Measurements from ENCODE around the gene GPX2. TPM values are rescaled to one million over a fixed set of nuclear protein-coding genes. Genes with fewer than 3 reads are reported as not detected.

The GPX2 gene
- total and polyA plus RNA-seq, 2 of the 4 experiments (the other 2 are of a cell fraction): not detected

- no peaks in the 10 kb centered on the region; the same call in 1 of the 2 replicates for H4K20me1 ChIP-seq (ENCODE audit: insufficient read depth, low read length)
Measured at GRCh38 chr14:64944041-64944440, 1.5 kb upstream of the GPX2 start.

More at GRCh38 chr14:64944041-64944440, 1.5 kb upstream of the GPX2 start:
- H3K9ac ChIP-seq (ENCODE audit: low read depth, low read length): no peak overlapping the region
- no peak overlapping the region for H4K5ac ChIP-seq (ENCODE audit: low read depth, low read length)
- no peaks in the 10 kb centered on the region for H3K27me3 ChIP-seq (ENCODE audit: control insufficient read depth, insufficient read depth, low read length)
- no peak overlapping the region for H3K18ac ChIP-seq (ENCODE audit: low read depth, low read length)
- no peak overlapping the region for H2BK20ac ChIP-seq (ENCODE audit: low read depth, low read length)
- H3K9me1 ChIP-seq (ENCODE audit: insufficient read depth, low read length): peaks cover 4% of the 10 kb centered on the region; the same call in 1 of the 2 replicates
- no peak overlapping the region for H4K8ac ChIP-seq (ENCODE audit: low read depth in 2 of 2, low read length in 2 of 2)
- no peak overlapping the region for H3K4me2 ChIP-seq (ENCODE audit: low read depth, low read length)
- dilution Hi-C loops (cut with HindIII; ENCODE audit: low sequenced_read_pairs, unreplicated experiment): no loop called here
- no peak overlapping the region for H2AFZ ChIP-seq (replicated peaks; ENCODE audit: low read length, poor library complexity)
- ChIA-PET POLR2A (ENCODE audit: unreplicated experiment) (no interaction called here), CTCF (no interaction called here)
- H3K79me1 ChIP-seq (ENCODE audit: low read depth in 1 of 2, low read length in 2 of 2): no peaks in the 10 kb centered on the region; a peak in 1 of 4 replicates
- H2AK5ac ChIP-seq (ENCODE audit: low read depth, low read length): no peak overlapping the region
- no peak overlapping the region for H3K56ac ChIP-seq (ENCODE audit: extremely low read depth, insufficient read depth, low read length)
- no TSS peak for BruUV-seq (replicated peaks)
- in situ Hi-C loops (cut with MboI; ENCODE audit: low sequenced_read_pairs): no loop called here
- no peaks in the 10 kb centered on the region for H3K9me3 ChIP-seq (ENCODE audit: control insufficient read depth, insufficient read depth, low read length)
- H3K4me3 ChIP-seq (ENCODE audit: insufficient read depth, low read depth, low read length): no peak overlapping the region
- ATAC-seq (ENCODE audit: low read depth) (no peak), DNase-seq (no peak)
- no CpG with 5 or more reads among the region's 2 CpGs for WGBS, 2 experiments (ENCODE audit: extremely low coverage in 2 of 2, insufficient read length in 1 of 2)
- TF ChIP-seq MAZ (IDR thresholded peaks at IDR 0.05; ENCODE audit: borderline replicate concordance, low read depth, low read length): no peak
- TF ChIP-seq SMC3 (IDR thresholded peaks at IDR 0.05; ENCODE audit: low read depth, low read length): no peak
- TF ChIP-seq RCOR1 (IDR thresholded peaks at IDR 0.05; ENCODE audit: insufficient replicate concordance, low read length): no peak
- intact Hi-C loops (cut with micrococcal nuclease): no loop called here
- H2BK5ac ChIP-seq (ENCODE audit: low read depth, low read length, poor library complexity, severe bottlenecking): no peak overlapping the region
- H3K36me3 ChIP-seq (ENCODE audit: control insufficient read depth, insufficient read depth, low read length): peaks cover 21% of the 10 kb centered on the region
- H3K4ac ChIP-seq (ENCODE audit: low read depth, low read length): no peak overlapping the region
- no peak overlapping the region for H3K14ac ChIP-seq (replicated peaks; ENCODE audit: low read depth, low read length)
- no peak overlapping the region for H2BK120ac ChIP-seq (ENCODE audit: low read depth, low read length)
- no peak overlapping the region for H3K27ac ChIP-seq (ENCODE audit: insufficient read depth, low read length)
- H3K23ac ChIP-seq (ENCODE audit: low read depth, low read length): no peak overlapping the region
- no peak overlapping the region for H2BK15ac ChIP-seq (ENCODE audit: low read depth, low read length)
- no peaks in the 10 kb centered on the region for H3K4me1 ChIP-seq (ENCODE audit: control insufficient read depth, insufficient read depth, low read length)
- H2AK9ac ChIP-seq (replicated peaks; ENCODE audit: low read depth, low read length, poor library complexity): no peak overlapping the region
- H4K91ac ChIP-seq (ENCODE audit: insufficient read depth, low read depth, low read length): no peak overlapping the region
